Immature natural killer cell (primary cell): ENCODE data around the gene FBN1. TPM values are rescaled to one million over a fixed set of nuclear protein-coding genes. Genes with fewer than 3 reads are reported as not detected.

Experiments used
- DNase-seq, 3 donors: peaks; one replicate each; pipeline ENCODE4 v3.0.0; 2022; ENCODE audit warnings: mixed read lengths in 1 of 3
- H3K27ac Mint-ChIP-seq, 6 donors: one replicate each; pipeline ENCODE4 v1.8.0; 2020; ENCODE audit warnings: mixed read lengths in 6 of 6, mild to moderate bottlenecking in 5 of 6, inconsistent platforms in 4 of 6, moderate library complexity in 3 of 6
- H3K27me3 Mint-ChIP-seq, 3 donors: one replicate each; pipeline ENCODE4 v1.8.0; 2020 to 2021; ENCODE audit warnings: low read depth in 3 of 3, mild to moderate bottlenecking in 3 of 3, mixed read lengths in 3 of 3, moderate library complexity in 3 of 3, inconsistent platforms in 1 of 3
- H3K36me3 Mint-ChIP-seq, 3 donors: one replicate each; pipeline ENCODE4 v1.8.0; 2020; ENCODE audit warnings: mixed read lengths in 3 of 3, inconsistent platforms in 2 of 3, mild to moderate bottlenecking in 2 of 3
- H3K4me1 Mint-ChIP-seq, 2 donors: one replicate each; pipeline ENCODE4 v1.8.0; 2020; ENCODE audit warnings: inconsistent platforms in 2 of 2, mild to moderate bottlenecking in 2 of 2, mixed read lengths in 2 of 2, moderate library complexity in 1 of 2
- H3K4me3 Mint-ChIP-seq, 5 donors: one replicate each; pipeline ENCODE4 v1.8.0; 2020; ENCODE audit warnings: mild to moderate bottlenecking in 5 of 5, mixed read lengths in 5 of 5, inconsistent platforms in 3 of 5, moderate library complexity in 3 of 5
- H3K9me3 Mint-ChIP-seq, 6 donors: one replicate each; pipeline ENCODE4 v1.8.0; 2020; ENCODE audit warnings: mild to moderate bottlenecking in 6 of 6, mixed read lengths in 6 of 6, inconsistent platforms in 4 of 6, moderate library complexity in 3 of 6
- polyA plus RNA-seq, 3 donors: library from polyadenylated mRNA; unstranded; fragments of 300-500 nt; fragmentation: Illumina TruSeq; gene quantifications; one replicate each; pipeline ENCODE4 v1.2.3, GENCODE V29; 2021

Gene FBN1
- polyA plus RNA-seq, 3 donors from 2014 or later: 0.22 TPM; not detected in 2

DNA sequence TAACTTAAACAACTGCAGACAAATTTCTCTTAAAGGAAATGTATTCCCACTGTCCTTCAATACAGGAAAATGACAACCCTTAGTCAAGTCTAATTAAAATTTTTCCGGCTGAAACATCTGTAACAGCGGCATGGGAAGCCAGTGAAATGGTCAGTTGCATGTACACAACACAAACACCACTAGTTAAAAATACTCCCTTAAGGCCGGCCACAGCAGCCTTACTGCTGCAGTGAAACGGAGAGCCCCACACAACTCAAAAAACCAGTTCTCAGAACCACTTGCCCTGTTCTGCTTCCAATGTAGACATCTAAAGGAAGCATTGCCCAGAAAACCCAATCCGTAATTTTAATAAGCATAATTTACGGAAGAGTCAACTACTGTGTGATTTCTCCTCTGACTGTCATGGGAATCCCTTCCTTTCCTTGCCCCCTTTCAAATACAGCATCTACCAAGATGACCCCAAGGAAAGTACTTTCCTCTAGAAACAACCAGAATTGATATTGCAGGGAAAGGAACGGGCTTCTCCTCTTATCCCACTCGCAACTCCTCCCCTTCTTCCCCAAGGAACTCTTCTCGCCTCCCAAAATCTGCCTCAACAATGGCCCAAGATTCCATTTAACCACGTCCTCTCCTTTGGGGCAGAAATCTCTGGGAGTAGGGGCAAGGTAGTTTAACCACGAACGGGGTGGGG is 1.6 kb downstream of the FBN1 start:
- Mint-ChIP-seq H3K4me3 (peak overlapping the region in 4 of 5 donors; percentile 17 to 49 (median 36)), H3K9me3 (no peaks in the 10 kb centered on the region), H3K36me3 (no peaks in the 10 kb centered on the region), H3K27ac (no peak overlapping the region), H3K4me1 (no peaks in the 10 kb centered on the region), H3K27me3 (peaks cover 2 to 12% (median 3%) of the 10 kb centered on the region in 3 donors)
- no peak for DNase-seq

DNA sequence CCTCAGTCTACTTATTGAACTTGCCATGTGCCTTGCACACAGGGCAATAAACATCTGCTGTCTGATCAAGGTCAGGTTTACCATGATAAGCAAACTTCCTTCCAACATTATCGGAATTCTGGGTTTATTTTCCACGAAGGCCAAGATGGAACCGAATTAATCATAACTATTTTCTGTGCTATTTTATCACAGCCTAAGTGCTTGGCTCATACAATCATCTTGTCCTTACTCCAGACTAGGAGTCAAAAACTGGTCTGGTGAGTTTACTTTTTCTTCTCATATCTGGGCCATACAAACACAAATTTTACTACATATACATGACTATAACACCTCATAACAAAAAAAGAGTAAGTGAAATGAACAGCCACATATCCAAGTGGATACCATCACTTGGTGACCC is 2.3 kb downstream of the FBN1 start:
- DNase-seq: no peak
- Mint-ChIP-seq H3K27ac (no peak overlapping the region), H3K4me3 (peak overlapping the region in 1 of 5 donors; percentile 24), H3K9me3 (no peaks in the 10 kb centered on the region), H3K27me3 (peaks cover 2 to 12% (median 3%) of the 10 kb centered on the region in 3 donors), H3K4me1 (no peaks in the 10 kb centered on the region), H3K36me3 (no peaks in the 10 kb centered on the region)

DNA sequence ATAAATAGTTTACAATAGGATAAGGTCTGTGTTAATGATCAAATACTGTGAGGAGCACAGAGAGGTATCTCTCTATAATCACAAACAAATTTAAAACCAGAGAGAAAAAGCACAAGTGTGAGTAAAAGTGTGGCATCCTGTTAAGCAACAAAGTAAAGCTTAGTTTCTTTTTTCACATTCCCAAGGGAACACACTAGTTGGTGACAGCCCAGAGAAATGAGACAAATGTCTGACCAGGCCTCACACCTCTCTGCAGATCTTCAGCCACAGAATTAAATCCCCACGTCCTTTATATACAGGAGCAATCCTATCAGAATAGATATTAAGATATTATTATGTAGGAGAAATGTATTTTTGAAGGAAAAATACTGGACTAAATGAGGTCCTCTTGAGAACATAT is 2.7 kb downstream of the FBN1 start:
- no peaks in the 10 kb centered on the region for H3K4me1 Mint-ChIP-seq
- H3K27ac Mint-ChIP-seq: no peak overlapping the region
- no peaks in the 10 kb centered on the region for H3K9me3 Mint-ChIP-seq
- H3K27me3 Mint-ChIP-seq: peaks cover 2 to 12% (median 3%) of the 10 kb centered on the region in 3 donors
- no peak overlapping the region for H3K4me3 Mint-ChIP-seq
- H3K36me3 Mint-ChIP-seq: no peaks in the 10 kb centered on the region
- DNase-seq: no peak

DNA sequence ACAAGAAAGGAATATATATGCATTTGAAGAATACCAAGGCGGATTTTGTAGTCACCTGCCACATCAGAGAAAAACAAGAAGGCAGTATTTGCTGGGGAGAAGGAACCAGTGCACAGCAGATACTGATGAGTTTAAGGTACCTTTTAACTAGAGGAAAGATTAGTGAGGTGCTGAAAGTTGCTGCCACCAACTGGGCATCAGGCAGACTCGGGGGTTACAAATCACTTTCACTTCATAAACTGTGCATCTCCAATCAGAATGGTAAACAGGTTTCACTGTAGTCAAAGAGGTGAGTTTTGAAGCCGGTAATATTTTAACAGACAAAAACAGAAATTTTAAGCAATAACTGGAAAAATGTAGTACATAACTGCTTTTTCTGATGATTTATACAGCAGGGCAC is 4.1 kb downstream of the FBN1 start:
- Mint-ChIP-seq H3K9me3 (peaks cover 0 to 4% (median 0%) of the 10 kb centered on the region in 6 donors), H3K4me1 (no peaks in the 10 kb centered on the region), H3K36me3 (no peaks in the 10 kb centered on the region), H3K27ac (no peak overlapping the region), H3K4me3 (no peak overlapping the region), H3K27me3 (peaks cover under 1 to 10% (median 1%) of the 10 kb centered on the region in 3 donors)
- DNase-seq: no peak

DNA sequence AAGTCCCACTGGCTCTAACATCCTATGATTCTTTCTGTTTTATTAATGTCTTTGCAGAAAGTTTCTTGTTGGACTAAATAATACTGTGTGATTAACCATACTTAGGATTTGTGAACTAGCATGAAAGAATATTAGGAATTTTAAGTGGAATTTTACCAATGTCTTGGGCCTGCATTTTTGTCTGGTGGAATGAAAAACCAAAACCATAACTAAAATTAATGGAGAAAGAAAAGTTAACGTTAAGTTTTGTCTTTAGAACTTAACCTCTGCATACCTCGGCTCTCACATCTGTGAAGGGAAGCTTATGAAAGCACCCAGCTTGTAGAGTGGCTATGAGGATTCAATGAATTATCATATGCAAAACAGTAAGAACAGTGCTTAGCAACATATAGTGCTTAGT is 6.5 kb downstream of the FBN1 start:
- Mint-ChIP-seq H3K36me3 (no peaks in the 10 kb centered on the region), H3K4me1 (no peaks in the 10 kb centered on the region), H3K4me3 (no peak overlapping the region), H3K9me3 (peaks cover 0 to 4% (median 0%) of the 10 kb centered on the region in 6 donors), H3K27me3 (peaks cover 0 to 9% (median 0%) of the 10 kb centered on the region in 3 donors), H3K27ac (no peak overlapping the region)
- DNase-seq: no peak

DNA sequence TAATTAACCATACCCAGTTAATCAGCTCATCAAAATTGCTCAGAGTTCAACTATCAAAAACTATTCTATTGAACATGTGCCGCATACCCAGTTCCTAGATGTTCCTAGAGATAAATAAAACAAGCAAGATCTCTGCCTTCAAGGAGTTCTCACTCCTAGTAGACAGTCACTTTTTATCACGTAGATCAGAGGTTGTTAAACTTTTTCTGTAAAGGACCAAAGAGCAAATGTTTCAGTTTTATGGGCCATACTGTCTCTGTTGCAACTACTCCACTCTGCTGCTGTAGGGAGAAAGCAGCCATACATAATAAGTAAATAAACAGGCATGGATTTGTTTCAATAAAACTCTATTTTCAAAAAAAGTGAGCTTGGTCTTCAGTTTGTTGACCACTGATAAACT is 7.9 kb downstream of the FBN1 start:
- H3K4me3 Mint-ChIP-seq: no peak overlapping the region
- no peaks in the 10 kb centered on the region for H3K36me3 Mint-ChIP-seq
- H3K27ac Mint-ChIP-seq: no peak overlapping the region

DNA sequence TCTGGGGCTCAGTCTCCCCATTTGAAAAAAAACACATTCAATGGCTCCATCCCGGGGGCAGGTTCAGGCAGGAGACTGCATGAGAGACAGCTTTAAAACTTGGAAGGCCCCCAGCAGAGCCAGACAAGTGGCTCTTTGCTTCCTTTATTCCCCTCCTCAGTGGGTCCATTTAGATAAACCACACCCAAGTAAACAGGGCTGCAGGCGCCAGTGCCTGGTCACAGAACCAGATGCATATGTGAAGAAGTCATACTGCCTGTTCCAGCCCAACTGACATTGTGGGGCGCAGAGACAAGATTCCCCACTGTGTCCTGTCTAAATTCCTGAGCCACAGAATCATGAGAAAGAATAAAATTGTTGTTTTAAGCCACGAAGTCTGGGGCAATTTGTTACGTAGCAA is 9.0 kb downstream of the FBN1 start:
- no peaks in the 10 kb centered on the region for H3K4me1 Mint-ChIP-seq

More for the DNA sequence above, 7.9 kb downstream of the FBN1 start:
- Mint-ChIP-seq H3K4me1 (no peaks in the 10 kb centered on the region), H3K9me3 (peaks cover 0 to 4% (median 0%) of the 10 kb centered on the region in 6 donors), H3K27me3 (peaks cover 0 to 3% (median 0%) of the 10 kb centered on the region in 3 donors)
- DNase-seq: no peak

DNA sequence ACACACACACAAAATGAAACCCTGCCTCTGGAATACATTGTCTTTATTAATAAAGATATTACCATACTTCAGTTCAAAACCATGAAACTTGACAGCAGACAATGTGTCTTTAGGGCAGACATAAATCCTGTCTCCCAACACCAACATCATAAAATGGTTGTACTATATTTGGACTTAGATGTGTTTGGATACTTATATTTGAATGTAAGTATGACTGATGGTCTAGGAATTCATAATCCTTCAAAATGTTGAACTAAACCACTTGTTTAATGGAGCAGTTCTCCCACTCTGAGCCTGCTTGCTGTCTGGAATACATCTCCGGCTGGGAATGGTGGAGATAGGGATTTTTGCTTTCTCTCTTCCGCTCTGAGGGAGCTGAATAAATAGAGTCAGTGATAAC is 10.6 kb downstream of the FBN1 start:
- Mint-ChIP-seq H3K4me3 (no peak overlapping the region), H3K27ac (no peak overlapping the region), H3K27me3 (peaks cover 0 to 5% (median 0%) of the 10 kb centered on the region in 3 donors), H3K9me3 (peaks cover 0 to 4% (median 0%) of the 10 kb centered on the region in 6 donors), H3K36me3 (no peaks in the 10 kb centered on the region), H3K4me1 (no peaks in the 10 kb centered on the region)
- no peak for DNase-seq

More for the DNA sequence above, 9.0 kb downstream of the FBN1 start:
- H3K36me3 Mint-ChIP-seq: no peaks in the 10 kb centered on the region
- H3K27ac Mint-ChIP-seq: no peak overlapping the region
- H3K27me3 Mint-ChIP-seq: peaks cover 0 to under 1% (median 0%) of the 10 kb centered on the region in 3 donors
- H3K4me3 Mint-ChIP-seq: no peak overlapping the region
- H3K9me3 Mint-ChIP-seq: peaks cover 0 to 4% (median 0%) of the 10 kb centered on the region in 6 donors
- DNase-seq: no peak

DNA sequence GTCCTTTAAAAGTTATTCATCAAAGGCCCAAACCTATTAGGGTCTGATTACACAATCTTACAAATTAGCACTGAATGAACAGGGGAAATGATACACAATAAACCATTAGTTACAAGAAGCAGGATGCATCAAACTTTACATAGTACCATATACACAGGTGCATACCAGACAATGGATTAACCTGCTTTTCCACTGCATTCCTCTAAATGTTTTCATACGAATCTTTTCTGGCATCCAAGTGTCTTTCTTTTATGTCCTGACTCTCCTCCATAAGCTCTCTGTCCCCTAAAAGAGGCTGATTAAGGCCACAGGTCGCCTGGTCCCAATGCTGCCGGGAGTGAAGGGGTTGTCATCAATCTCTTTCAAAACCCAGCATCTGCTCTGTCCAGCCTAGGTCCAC is 11.4 kb downstream of the FBN1 start:
- Mint-ChIP-seq H3K4me1 (no peaks in the 10 kb centered on the region), H3K36me3 (no peaks in the 10 kb centered on the region), H3K4me3 (no peak overlapping the region), H3K9me3 (peaks cover 0 to 4% (median 0%) of the 10 kb centered on the region in 6 donors), H3K27ac (no peak overlapping the region), H3K27me3 (peaks cover 0 to 5% (median 0%) of the 10 kb centered on the region in 3 donors)
- no peak for DNase-seq

DNA sequence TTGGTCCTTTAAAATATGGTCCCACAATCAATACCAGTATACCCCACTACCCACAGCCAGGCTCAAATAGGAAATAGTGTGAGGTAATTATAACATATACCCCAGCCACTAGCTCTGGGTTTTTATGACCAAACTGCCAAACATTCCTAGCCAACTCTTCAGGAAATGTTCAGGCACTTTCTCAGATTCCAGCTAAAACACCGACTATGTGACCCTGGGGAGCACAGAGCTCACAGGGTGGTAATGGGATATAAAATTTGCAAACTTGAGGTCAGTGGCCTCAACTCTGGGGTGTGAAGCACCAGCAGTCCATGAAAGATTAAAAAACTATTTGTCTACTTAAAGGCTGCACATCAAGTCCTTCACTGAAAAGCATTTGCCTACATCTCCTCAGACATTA is 12.9 kb downstream of the FBN1 start:
- Mint-ChIP-seq H3K27me3 (peaks cover 0 to 5% (median 4%) of the 10 kb centered on the region in 3 donors), H3K9me3 (peaks cover 0 to 4% (median 0%) of the 10 kb centered on the region in 6 donors), H3K4me1 (no peaks in the 10 kb centered on the region), H3K4me3 (no peak overlapping the region), H3K27ac (no peak overlapping the region), H3K36me3 (no peaks in the 10 kb centered on the region)
- DNase-seq: no peak

DNA sequence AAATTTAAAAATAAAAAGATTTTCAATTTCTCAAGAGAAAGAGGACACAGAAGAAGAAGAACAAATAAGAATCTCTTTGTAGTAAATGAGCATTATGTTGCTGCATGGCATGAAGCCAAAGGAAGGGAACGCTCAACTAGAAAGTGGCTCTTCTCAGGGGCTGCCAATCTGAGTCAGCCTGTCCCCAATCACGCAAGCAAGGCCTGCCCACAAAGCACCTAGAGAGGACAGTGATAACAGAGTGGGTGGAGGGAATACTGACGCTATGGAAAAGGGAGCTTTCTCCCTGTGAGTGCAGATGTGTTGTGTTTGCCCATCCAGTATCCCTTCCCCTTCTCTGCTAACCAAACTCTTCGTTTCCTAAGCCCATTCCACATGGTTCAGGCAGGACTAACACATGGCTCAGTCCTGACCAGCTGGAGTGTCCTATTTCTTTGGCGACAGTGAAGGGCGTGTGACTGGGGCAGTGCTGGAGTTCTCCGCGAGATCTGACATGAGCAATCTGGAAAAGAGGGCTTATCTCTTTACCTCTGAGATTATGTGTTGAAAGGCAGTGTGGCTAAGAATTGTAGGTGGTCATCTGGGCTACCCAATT is 14.2 kb downstream of the FBN1 start:
- DNase-seq: no peak
- H3K4me1 Mint-ChIP-seq: no peaks in the 10 kb centered on the region
- peaks cover 0 to 5% (median 4%) of the 10 kb centered on the region in 3 donors for H3K27me3 Mint-ChIP-seq
- no peak overlapping the region for H3K4me3 Mint-ChIP-seq
- H3K27ac Mint-ChIP-seq: no peak overlapping the region
- no peaks in the 10 kb centered on the region for H3K9me3 Mint-ChIP-seq
- H3K36me3 Mint-ChIP-seq: no peaks in the 10 kb centered on the region

DNA sequence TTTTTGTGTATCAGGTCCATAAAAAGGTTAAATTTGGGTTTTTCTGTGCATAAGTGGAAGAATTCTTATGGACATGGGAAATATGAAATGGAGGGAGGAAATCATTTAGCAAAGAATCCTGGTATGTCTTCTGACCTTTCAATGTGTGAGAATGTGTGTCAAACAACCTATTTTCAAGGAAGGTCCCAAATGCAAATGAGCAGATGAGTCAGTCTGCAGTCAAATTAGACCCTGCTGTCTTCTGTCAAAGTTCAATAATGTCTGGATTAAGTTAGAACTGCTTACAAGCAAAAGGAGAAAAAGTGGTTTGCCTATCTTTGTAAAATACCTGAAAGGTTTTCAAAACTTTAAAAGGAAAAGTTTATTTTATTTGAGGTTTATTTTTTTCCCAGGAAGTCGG is 15.3 kb downstream of the FBN1 start:
- Mint-ChIP-seq H3K9me3 (no peaks in the 10 kb centered on the region), H3K27ac (no peak overlapping the region), H3K27me3 (peaks cover 0 to 5% (median 4%) of the 10 kb centered on the region in 3 donors), H3K4me3 (no peak overlapping the region), H3K4me1 (no peaks in the 10 kb centered on the region), H3K36me3 (no peaks in the 10 kb centered on the region)
- DNase-seq: no peak

DNA sequence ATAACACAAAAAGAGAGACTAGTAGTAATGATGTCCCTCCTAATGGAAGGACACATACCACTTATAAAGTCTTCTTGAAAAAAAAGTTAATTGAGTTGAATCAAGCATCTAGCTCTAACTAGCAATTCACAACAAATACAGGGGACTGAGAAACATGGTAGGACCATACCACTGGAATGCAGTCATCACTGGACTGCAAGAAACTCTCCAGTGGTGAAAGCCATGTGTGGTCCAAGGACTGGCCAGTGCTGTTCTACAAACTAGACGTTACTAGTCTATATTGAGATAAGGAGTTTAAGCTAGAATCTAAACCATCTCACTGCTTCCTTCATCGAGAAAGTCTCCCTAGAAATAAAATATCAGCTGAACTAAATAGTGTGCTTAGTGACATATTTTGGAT is 16.7 kb downstream of the FBN1 start:
- H3K27me3 Mint-ChIP-seq: peaks cover 4 to 5% (median 4%) of the 10 kb centered on the region in 3 donors
- H3K27ac Mint-ChIP-seq: no peak overlapping the region
- H3K36me3 Mint-ChIP-seq: no peaks in the 10 kb centered on the region
- H3K9me3 Mint-ChIP-seq: no peaks in the 10 kb centered on the region
- no peak for DNase-seq
- no peaks in the 10 kb centered on the region for H3K4me1 Mint-ChIP-seq
- no peak overlapping the region for H3K4me3 Mint-ChIP-seq

DNA sequence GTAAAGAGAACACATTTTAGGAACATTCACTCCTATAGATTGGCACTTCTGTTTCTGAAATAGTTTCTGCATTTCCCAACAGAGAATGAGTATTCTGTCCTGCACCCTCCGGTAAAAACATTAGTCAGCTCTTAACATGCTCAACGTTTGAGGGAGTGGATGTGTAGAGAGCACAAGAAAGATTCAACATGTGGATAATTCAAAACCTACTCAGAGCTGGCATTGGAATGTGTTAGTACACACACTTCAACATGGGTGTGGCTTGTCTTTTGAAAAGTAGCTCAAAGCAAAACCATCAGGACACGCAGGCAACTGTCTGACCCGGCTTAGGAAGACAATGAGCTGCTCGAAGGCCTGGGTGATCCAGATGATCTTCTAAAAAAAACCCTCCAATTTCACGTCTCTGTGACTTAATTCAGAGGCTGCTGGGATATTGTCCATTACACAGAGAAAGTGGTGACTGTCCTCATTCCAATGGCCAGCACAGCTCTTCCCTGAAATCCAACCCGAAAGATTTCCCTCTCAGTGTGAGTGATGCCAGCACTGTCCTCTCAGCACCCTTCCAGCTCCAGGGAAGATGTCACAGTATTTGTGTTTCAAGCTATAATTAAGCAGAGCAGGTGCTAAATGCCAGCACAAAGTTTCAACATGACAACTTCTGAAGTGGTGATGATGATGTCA is 18.1 kb downstream of the FBN1 start:
- Mint-ChIP-seq H3K27ac (no peak overlapping the region), H3K4me3 (no peak overlapping the region), H3K9me3 (no peaks in the 10 kb centered on the region), H3K27me3 (peaks cover 4 to 6% (median 5%) of the 10 kb centered on the region in 3 donors), H3K36me3 (no peaks in the 10 kb centered on the region), H3K4me1 (no peaks in the 10 kb centered on the region)
- no peak for DNase-seq
